NCI-H82 treated with DMSO at 0.1 percent for 48 hours (cell line): ENCODE data around the gene SYT1.

Source experiments
- DNase-seq: peaks from one replicate; lab custom pipeline; 2025; ENCODE audit not compliant: unreplicated experiment; lab: John Stamatoyannopoulos, UW

The SYT1 gene

GRCh38 chr12:79055926-79056674 is 191.5 kb downstream of the SYT1 start:
- no peak for DNase-seq

- DNase-seq, result no peak
These were observed 192.2 kb downstream of the SYT1 start for GRCh38 chr12:79056775-79057174.

- DNase-seq, result no peak
These were observed 193.0 kb downstream of the SYT1 start for GRCh38 chr12:79057540-79057939.

DNA sequence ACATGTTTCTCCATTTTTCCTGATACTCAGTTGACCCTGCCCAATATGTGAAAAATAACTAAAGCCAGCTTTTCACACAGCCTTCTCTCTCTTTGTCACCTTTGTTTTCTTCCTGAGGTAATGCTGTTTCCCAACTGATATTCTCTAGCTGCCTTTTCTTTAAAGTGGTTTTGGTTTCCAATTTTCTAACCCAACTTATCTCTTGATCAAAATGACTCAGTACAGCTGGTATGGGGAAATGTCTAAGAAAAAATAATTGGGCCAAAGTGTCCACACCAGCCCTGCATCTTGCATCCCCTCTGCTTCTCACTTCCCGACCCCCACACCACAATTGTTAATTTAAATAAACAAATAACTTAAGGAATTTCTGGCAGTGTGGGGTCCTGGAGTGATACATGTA is 193.8 kb downstream of the SYT1 start:
- DNase-seq, result no peak

DNA sequence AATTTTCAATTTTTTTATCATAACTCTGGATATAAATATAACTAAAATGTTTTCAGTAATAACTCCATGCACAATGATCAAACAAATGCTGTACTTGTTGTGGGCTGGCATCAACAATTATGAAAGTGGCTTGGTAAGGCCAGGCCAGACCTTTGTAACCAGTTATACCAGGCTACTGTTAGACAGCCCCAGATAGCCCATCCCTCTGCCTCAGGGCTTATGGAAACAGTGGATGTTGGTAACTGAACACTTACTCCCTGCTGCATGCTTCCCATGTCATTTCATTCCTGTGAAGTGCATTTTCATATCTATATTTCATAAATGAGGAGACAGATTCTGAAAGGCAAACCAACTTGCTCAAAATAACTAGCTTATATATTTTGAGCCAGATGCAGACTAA is 195.0 kb downstream of the SYT1 start:
- DNase-seq, result no peak

GRCh38 chr12:79063258-79063657 is 198.7 kb downstream of the SYT1 start:
- no peak for DNase-seq

- DNase-seq, result no peak
These were observed 203.4 kb downstream of the SYT1 start for GRCh38 chr12:79067977-79068376.

GRCh38 chr12:79069009-79069408 is 204.4 kb downstream of the SYT1 start:
- DNase-seq, result no peak

DNA sequence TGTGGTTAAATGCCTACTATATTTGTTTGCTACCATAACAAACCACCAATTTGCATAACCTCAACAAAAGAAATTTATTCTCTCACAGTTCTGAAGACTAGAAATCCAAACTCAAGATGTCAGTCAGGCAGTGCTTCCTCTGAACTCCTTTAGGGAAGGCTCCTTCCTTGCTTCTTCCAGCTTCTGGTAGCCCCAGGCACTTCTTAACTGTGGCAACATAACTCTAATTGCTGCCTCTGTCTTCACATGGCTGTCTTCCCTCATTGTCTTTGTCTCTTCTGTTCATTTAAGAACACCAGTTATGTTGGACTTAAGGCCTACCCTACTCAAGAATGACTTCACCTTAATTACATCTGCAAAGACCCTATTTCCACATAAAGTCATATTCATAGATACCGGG is 206.9 kb downstream of the SYT1 start:
- DNase-seq, result no peak

DNA sequence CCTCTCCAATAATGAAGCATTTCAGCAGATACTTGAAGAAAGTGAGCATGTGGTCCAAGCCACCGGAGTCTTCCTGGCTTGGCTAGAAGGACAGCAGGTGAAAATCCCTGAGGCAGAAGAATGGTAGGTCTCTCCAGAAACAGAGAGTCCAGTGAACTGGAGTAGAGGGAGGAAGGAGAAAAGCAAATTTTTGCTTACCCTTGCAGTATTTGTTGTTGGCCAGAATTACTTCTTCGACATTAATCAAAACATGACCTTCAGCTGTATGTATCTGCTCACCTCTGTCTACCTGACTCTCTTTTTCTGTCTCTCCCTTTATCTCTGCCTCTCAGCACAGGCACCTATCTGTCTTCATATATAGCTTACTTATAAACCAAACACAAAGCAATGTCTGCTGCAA is 208.9 kb downstream of the SYT1 start:
- no peak for DNase-seq

- no peak for DNase-seq
These were observed 218.0 kb downstream of the SYT1 start for GRCh38 chr12:79082595-79082994.

DNA sequence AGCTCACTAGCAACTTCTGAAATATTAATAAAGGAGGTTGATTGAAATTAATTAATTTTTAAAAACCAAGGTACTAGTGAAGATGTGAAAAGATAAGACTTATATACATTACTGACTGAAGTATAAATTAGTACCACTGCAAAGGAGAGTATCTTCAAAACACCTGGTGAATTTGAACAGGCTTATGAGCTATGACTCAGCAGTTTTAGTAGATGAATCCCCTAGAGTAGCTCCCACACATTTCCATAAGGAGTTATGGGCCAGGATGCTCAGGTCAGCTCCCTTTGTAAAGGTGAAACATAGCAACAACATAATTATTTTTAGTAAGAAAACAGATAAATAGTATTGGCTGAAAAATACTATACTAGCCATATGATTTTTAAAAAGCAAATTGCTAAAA is 218.6 kb downstream of the SYT1 start:
- DNase-seq, result peak; percentile 16

DNA sequence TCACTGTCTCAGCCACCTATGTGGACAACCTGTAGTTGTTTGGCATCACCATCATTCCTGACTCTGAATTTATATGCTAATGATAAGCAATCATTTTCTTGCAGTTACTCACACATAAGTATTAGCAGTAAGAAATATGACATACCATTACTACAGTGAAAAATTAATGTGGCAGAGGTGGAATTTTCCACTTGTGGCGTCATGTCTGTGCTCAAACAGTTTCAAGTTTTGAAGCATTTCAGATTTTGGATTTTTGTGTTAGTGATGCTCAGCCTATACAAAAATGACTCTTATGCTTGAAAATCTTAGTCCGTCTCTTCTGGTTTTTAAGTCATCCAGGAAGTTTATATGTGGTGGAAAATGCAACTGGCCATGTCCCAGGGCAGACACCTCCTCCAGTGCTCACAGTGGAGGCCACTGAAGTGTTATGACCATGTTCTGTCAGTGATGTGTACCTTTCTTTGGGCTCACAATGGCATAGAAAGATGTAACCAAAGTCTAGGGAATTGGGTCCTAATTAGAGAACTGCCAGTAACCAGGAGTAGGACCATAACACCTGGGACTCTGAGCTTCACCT is 220.6 kb downstream of the SYT1 start:
- DNase-seq, result no peak

DNA sequence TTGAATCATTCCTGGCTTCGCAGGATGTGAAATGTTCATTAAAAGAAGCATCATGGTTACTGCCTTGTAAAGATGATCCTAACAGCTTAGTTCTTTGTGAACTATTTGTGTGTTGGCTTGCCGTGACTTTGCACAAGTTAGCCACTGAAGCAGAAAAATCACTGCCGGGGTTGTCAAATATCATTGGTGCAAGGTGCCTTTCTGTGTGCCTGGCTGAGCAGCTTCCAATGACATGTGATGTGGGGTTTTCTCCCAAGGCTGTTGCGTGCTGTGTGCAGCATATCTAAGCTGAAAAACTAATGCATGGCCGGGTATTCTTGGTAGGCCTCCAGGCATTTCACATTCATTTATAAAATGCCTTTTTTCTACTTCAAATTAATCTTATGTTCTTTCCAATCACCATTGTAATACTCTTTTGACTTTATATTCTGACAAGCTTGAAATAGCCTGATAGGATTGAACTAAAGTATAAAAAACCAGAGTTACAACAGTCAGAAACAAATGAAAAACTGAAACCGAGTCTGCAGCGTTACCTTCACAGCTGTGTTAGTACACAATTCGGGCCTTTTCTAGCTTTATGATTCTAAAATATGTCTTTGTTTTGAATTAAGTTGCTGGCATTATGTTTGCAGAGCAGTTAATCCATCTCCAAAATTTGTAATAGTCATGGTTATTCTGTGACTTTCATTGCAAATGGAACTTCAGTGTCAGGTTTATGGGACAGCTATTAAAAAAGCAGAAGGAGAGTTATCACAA is 222.1 kb downstream of the SYT1 start:
- DNase-seq, result no peak

DNA sequence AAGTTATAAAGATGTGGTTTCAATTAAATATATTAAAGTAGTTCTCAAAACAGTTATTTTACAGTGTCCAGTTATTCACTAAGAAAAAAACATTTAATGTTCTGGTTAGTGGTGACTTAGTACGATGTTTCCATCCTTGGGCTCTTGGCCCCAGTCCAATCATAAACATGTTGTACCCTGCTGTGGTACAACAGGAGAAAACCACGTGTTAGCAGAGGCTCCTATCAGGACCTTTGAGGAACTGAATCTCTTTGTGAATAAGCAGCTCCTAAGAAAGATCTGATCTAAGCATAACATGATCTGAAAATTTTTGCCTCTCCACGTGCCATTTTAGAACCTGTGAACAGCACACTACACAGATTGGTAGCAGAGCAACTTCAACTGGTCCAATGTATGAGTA is 234.0 kb downstream of the SYT1 start:
- no peak for DNase-seq

- no peak for DNase-seq
These were observed 244.4 kb downstream of the SYT1 start for GRCh38 chr12:79108962-79109361.

GRCh38 chr12:79114896-79115295 is 250.3 kb downstream of the SYT1 start:
- no peak for DNase-seq

DNA sequence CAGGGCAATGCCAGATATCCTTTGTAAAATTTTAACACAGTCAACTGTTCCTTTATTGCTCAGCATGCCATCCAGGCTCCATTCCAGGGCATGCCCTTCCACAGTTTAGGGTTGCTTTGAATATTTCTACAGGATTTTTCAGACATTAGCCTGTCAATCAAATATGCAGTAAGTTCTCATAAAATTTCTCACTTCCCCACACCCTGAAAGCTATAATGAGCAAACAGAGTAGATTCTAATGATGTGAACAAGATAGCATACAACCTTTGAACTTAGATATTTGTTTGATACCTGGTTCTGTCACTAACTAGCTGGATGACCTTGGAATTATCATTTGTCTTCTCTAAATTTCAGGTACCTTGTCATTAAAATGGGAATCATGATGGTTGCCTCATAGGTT is 251.2 kb downstream of the SYT1 start:
- DNase-seq, result no peak

GRCh38 chr12:79119796-79120195 is 255.2 kb downstream of the SYT1 start:
- DNase-seq, result peak; percentile 91

- DNase-seq, result no peak
These were observed 256.9 kb downstream of the SYT1 start for GRCh38 chr12:79121486-79121885.

- DNase-seq, result no peak
These were observed 259.8 kb downstream of the SYT1 start for GRCh38 chr12:79124385-79124784.

DNA sequence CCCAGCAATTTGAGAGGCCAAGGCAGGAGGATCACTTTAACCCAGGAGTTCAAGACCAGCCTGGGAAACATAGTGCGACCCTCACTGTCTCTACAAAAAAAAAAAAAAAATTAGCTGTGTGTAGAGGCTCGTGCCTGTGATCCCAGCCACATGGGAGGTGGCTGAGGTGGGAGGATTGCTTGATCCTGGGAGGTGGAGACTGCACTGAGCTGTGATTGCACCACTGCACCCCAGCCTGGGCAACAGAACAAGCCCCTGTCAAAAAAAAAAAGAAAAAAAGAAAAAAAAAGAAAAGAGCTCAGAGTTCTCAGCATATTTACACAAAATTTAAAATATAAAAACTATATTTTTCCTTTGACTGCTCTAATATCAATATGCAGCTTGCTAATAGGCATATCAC is 260.8 kb downstream of the SYT1 start:
- no peak for DNase-seq
